GM18519 (cell line): ENCODE measurements around the gene DCD.
"Not testable (repeated sequence)": the region's sequence is repeated elsewhere in the genome, so short reads cannot be mapped to it uniquely, and the experiment has no call there.

Experiments used
- ATAC-seq: cut with Tn5 transposase; IDR thresholded peaks from one replicate; pipeline ENCODE4 v1.9.1; 2021; ENCODE audit warnings: mild to moderate bottlenecking, moderate library complexity; ENCODE audit not compliant: unreplicated experiment, low FRiP score

Gene DCD

GRCh38 chr12:54657105-54657607 lies 9.0 kb upstream of the DCD start:
- ATAC-seq = no peak

- ATAC-seq = no peak
These were observed 6.8 kb upstream of the DCD start for GRCh38 chr12:54654926-54655325.

GRCh38 chr12:54653025-54653424 lies 4.9 kb upstream of the DCD start:
- ATAC-seq = no peak

- ATAC-seq = no peak
These were observed 2.7 kb upstream of the DCD start for GRCh38 chr12:54650889-54651288.

- no peak for ATAC-seq
These were observed 2.2 kb upstream of the DCD start for GRCh38 chr12:54650409-54650808.

- no peak for ATAC-seq
These were observed 1.7 kb upstream of the DCD start for GRCh38 chr12:54649825-54650224.

- no peak for ATAC-seq
These were observed 6.6 kb downstream of the DCD start for GRCh38 chr12:54641554-54641953.

- no peak for ATAC-seq
These were observed 7.1 kb downstream of the DCD start for GRCh38 chr12:54641089-54641488.

GRCh38 chr12:54639112-54639511 lies 9.1 kb downstream of the DCD start:
- ATAC-seq = not testable (repeated sequence)

GRCh38 chr12:54634795-54635194 lies 13.4 kb downstream of the DCD start, which contains the start of gene LACRT:
Gene LACRT, minus strand, starts transcription at chr12:54634895. Its CDS starts 54 bp downstream, at chr12:54634841.
- no peak for ATAC-seq

- no peak for ATAC-seq
These were observed 16.0 kb downstream of the DCD start for GRCh38 chr12:54631988-54632728.

GRCh38 chr12:54631551-54631950 lies 16.6 kb downstream of the DCD start:
- ATAC-seq = no peak

GRCh38 chr12:54629925-54630324 lies 18.2 kb downstream of the DCD start:
- ATAC-seq = no peak

- ATAC-seq = no peak
These were observed 19.8 kb downstream of the DCD start for GRCh38 chr12:54628186-54628846.

- no peak for ATAC-seq
These were observed 20.9 kb downstream of the DCD start for GRCh38 chr12:54627304-54627703.

GRCh38 chr12:54625598-54625997 lies 22.6 kb downstream of the DCD start:
- ATAC-seq = no peak

- no peak for ATAC-seq
These were observed 23.6 kb downstream of the DCD start for GRCh38 chr12:54624315-54625279.

GRCh38 chr12:54622463-54623183 lies 25.5 kb downstream of the DCD start:
- ATAC-seq = no peak

GRCh38 chr12:54616933-54617680 lies 31.1 kb downstream of the DCD start:
- ATAC-seq = no peak
